Measurements from ENCODE around the gene GAS5.

The GAS5 gene

GRCh38 chr1:173824315-173825081 is 43.3 kb downstream of the GAS5 start, which contains the start of the genes CENPL and DARS2:
Gene CENPL, minus strand, starts transcription at chr1:173824883. Its CDS starts 13,584 bp downstream, at chr1:173811299.
Gene DARS2, plus strand, starts transcription at chr1:173824673. Its CDS starts 557 bp downstream, at chr1:173825230.
- peak; percentile 81 for DNase-seq (ENCODE audit: low read depth)

- DNase-seq (ENCODE audit: low read depth): no peak
Observed at GRCh38 chr1:173823781-173824314, 43.9 kb downstream of the GAS5 start.

- DNase-seq (ENCODE audit: low read depth): no peak
Observed at GRCh38 chr1:173821680-173822079, 46.1 kb downstream of the GAS5 start.

GRCh38 chr1:173818459-173818858 is 49.3 kb downstream of the GAS5 start:
- no peak for DNase-seq (ENCODE audit: low read depth)

All from stimulated activated CD8-positive, alpha-beta memory T cell treated with anti-CD3 and anti-CD28 coated beads, Interleukin-12 subunit alpha, Interleukin-12 subunit beta, amount 100 ng/mL, for 4 hours (primary cell).